HFF-Myc (cell line): ENCODE data around the gene PIP4P1.
A peak's percentile ranks its signal among the peaks of the same experiment; 100 is the strongest.

Source experiments
- DNase-seq: peaks from one replicate; pipeline ENCODE4 v3.0.0-alpha.2; 2011; ENCODE audit warnings: low read depth; ENCODE audit errors: extremely low read depth
- H3K4me3 ChIP-seq: replicated peaks from 2 replicates; pipeline ENCODE4 v1.5.1; 2011; ENCODE audit warnings: low read depth, mild to moderate bottlenecking, control low read depth, low read length
- CTCF ChIP-seq: IDR thresholded peaks from 2 replicates; pipeline ENCODE4 v1.5.1; 2012; ENCODE audit warnings: mild to moderate bottlenecking, low read depth, low read length, control low read depth; ENCODE audit errors: missing control alignments

The PIP4P1 gene

GRCh38 chr14:20477211-20477876 is 16.1 kb upstream of the PIP4P1 start:
- no peak for TF ChIP-seq CTCF
- H3K4me3 ChIP-seq = no peak overlapping the region
- DNase-seq = no peak

GRCh38 chr14:20476776-20477175 is 15.5 kb upstream of the PIP4P1 start:
- no peak for DNase-seq
- no peak overlapping the region for H3K4me3 ChIP-seq
- TF ChIP-seq CTCF = no peak

- no peak for TF ChIP-seq CTCF
Measured at GRCh38 chr14:20472536-20473169, 11.4 kb upstream of the PIP4P1 start.

GRCh38 chr14:20470603-20470901 is 9.3 kb upstream of the PIP4P1 start:
- H3K4me3 ChIP-seq = peak overlapping the region; percentile 84
- TF ChIP-seq CTCF = no peak
- DNase-seq = no peak

More at GRCh38 chr14:20472536-20473169, 11.4 kb upstream of the PIP4P1 start:
- DNase-seq = no peak
- no peak overlapping the region for H3K4me3 ChIP-seq

GRCh38 chr14:20469890-20470602 is 8.8 kb upstream of the PIP4P1 start:
- no peak for TF ChIP-seq CTCF
- peak overlapping the region; percentile 84 for H3K4me3 ChIP-seq
- peak; percentile 31 for DNase-seq

GRCh38 chr14:20469242-20469889 is 8.1 kb upstream of the PIP4P1 start, which contains the start of gene PNP:
PNP (plus strand) TSS chr14:20469406; CDS start chr14:20469525, 119 bp downstream.
- TF ChIP-seq CTCF = no peak
- peak within 1 kb of the TSS; percentile 84 for H3K4me3 ChIP-seq
- DNase-seq = peak; percentile 84
